DND-41 (cell line): Measurements from ENCODE around the gene CRY1.

Source experiments
- CTCF ChIP-seq: IDR thresholded peaks from 2 replicates; pipeline ENCODE4 v1.5.1; 2012; ENCODE audit warnings: borderline replicate concordance, low read length, moderate library complexity, mild to moderate bottlenecking; ENCODE audit not compliant: poor library complexity, severe bottlenecking; ENCODE audit errors: extremely low read depth
- EZH2 ChIP-seq: IDR thresholded peaks from 3 replicates; pipeline ENCODE4 v1.6.1; 2012; ENCODE audit warnings: borderline replicate concordance, low read depth, mild to moderate bottlenecking, moderate library complexity, low read length, inconsistent platforms; ENCODE audit not compliant: severe bottlenecking

- TF ChIP-seq EZH2 (no peak), CTCF (no peak)
Measured at GRCh38 chr12:107094183-107094448, 767 bp upstream of the CRY1 start.
